Progenitor cell of endocrine pancreas (in vitro differentiated cells): ENCODE measurements around the gene MYH9. TPM values are rescaled to one million over a fixed set of nuclear protein-coding genes. Genes with fewer than 3 reads are reported as not detected.
"Not testable (repeated sequence)": the region's sequence is repeated elsewhere in the genome, so short reads cannot be mapped to it uniquely, and the experiment has no call there.

ENCODE experiments used
- DNase-seq: peaks from one replicate; pipeline ENCODE4 v3.0.0; 2021; ENCODE audit warnings: low spot score; ENCODE audit not compliant: unreplicated experiment
- H3K27ac Mint-ChIP-seq: 2 replicates; pipeline ENCODE4 v1.8.0; 2021; ENCODE audit warnings: mild to moderate bottlenecking, moderate library complexity, mixed read lengths
- H3K27me3 Mint-ChIP-seq: 2 replicates; pipeline ENCODE4 v1.8.0; 2021; ENCODE audit warnings: mixed read lengths
- H3K36me3 Mint-ChIP-seq: 2 replicates; pipeline ENCODE4 v1.8.0; 2022; ENCODE audit warnings: mixed read lengths; ENCODE audit not compliant: insufficient read depth
- H3K4me1 Mint-ChIP-seq: 2 replicates; pipeline ENCODE4 v1.8.0; 2021; ENCODE audit warnings: low read depth, mixed read lengths
- H3K4me3 Mint-ChIP-seq: 2 replicates; pipeline ENCODE4 v1.8.0; 2021; ENCODE audit warnings: low read depth, mild to moderate bottlenecking, moderate library complexity, mixed read lengths
- H3K9me3 Mint-ChIP-seq: 2 replicates; pipeline ENCODE4 v1.8.0; 2021; ENCODE audit warnings: low read depth, mixed read lengths
- CTCF ChIP-seq: fragments of 200-600 bp; sonication (generic); IDR thresholded peaks from one replicate; pipeline ENCODE4 v1.5.0; 2021; ENCODE audit warnings: antibody characterized with exemption, mild to moderate bottlenecking; ENCODE audit not compliant: unreplicated experiment
- total RNA-seq: library from RNA; stranded (reverse); gene quantifications from 2 replicates; pipeline ENCODE4 v1.2.1, GENCODE V29; 2021

The MYH9 gene
- total RNA-seq, 1 donor from 2014 or later = 299 TPM

GRCh38 chr22:36431977-36432376 lies 44.2 kb upstream of the MYH9 start:
- no peak for TF ChIP-seq CTCF
- no peak for DNase-seq
- H3K36me3 Mint-ChIP-seq = no peaks in the 10 kb centered on the region
- no peaks in the 10 kb centered on the region for H3K9me3 Mint-ChIP-seq
- peaks cover 27% of the 10 kb centered on the region for H3K4me1 Mint-ChIP-seq
- H3K4me3 Mint-ChIP-seq = no peak overlapping the region
- no peaks in the 10 kb centered on the region for H3K27me3 Mint-ChIP-seq
- H3K27ac Mint-ChIP-seq = no peak overlapping the region

GRCh38 chr22:36430863-36431262 lies 43.1 kb upstream of the MYH9 start:
- no peak for TF ChIP-seq CTCF
- H3K4me3 Mint-ChIP-seq = no peak overlapping the region
- H3K27ac Mint-ChIP-seq = no peak overlapping the region
- no peaks in the 10 kb centered on the region for H3K36me3 Mint-ChIP-seq
- H3K4me1 Mint-ChIP-seq = peaks cover 26% of the 10 kb centered on the region
- no peak for DNase-seq
- no peaks in the 10 kb centered on the region for H3K9me3 Mint-ChIP-seq
- H3K27me3 Mint-ChIP-seq = no peaks in the 10 kb centered on the region

- H3K27ac Mint-ChIP-seq, H3K4me1 Mint-ChIP-seq, DNase-seq, H3K9me3 Mint-ChIP-seq, H3K36me3 Mint-ChIP-seq, H3K4me3 Mint-ChIP-seq, H3K27me3 Mint-ChIP-seq: not testable (repeated sequence)
Measured at GRCh38 chr22:36427952-36428351, 40.2 kb upstream of the MYH9 start.

- Mint-ChIP-seq H3K36me3 (no peaks in the 10 kb centered on the region), H3K27ac (peak overlapping the region; percentile 87), H3K4me3 (no peak overlapping the region), H3K27me3 (no peaks in the 10 kb centered on the region), H3K4me1 (peaks cover 6% of the 10 kb centered on the region), H3K9me3 (no peaks in the 10 kb centered on the region)
- no peak for DNase-seq
- TF ChIP-seq CTCF = no peak
Measured at GRCh38 chr22:36425977-36426523, 38.3 kb upstream of the MYH9 start.

GRCh38 chr22:36424901-36425579 lies 37.3 kb upstream of the MYH9 start:
- H3K36me3 Mint-ChIP-seq = no peaks in the 10 kb centered on the region
- H3K4me3 Mint-ChIP-seq = no peak overlapping the region
- no peak for TF ChIP-seq CTCF
- peaks cover 9% of the 10 kb centered on the region for H3K4me1 Mint-ChIP-seq
- H3K27me3 Mint-ChIP-seq = no peaks in the 10 kb centered on the region
- H3K27ac Mint-ChIP-seq = peak overlapping the region; percentile 52
- DNase-seq = no peak
- no peaks in the 10 kb centered on the region for H3K9me3 Mint-ChIP-seq

GRCh38 chr22:36424466-36424865 lies 36.7 kb upstream of the MYH9 start:
- not testable (repeated sequence) for DNase-seq, H3K9me3 Mint-ChIP-seq, H3K36me3 Mint-ChIP-seq, H3K27me3 Mint-ChIP-seq, H3K27ac Mint-ChIP-seq, H3K4me3 Mint-ChIP-seq
- peaks cover 11% of the 10 kb centered on the region for H3K4me1 Mint-ChIP-seq
